HUES48 (cell line): ENCODE measurements around the gene PPM1N.

Source experiments
- H3K27ac ChIP-seq: one replicate; pipeline ENCODE4 v1.7.0; 2013; ENCODE audit warnings: low read depth, low read length, inconsistent platforms
- H3K27me3 ChIP-seq: 2 replicates; pipeline ENCODE4 v1.6.1; 2013; ENCODE audit warnings: mild to moderate bottlenecking, low read length; ENCODE audit not compliant: control insufficient read depth, insufficient read depth
- H3K36me3 ChIP-seq: 2 replicates; pipeline ENCODE4 v1.6.1; 2013; ENCODE audit warnings: low read length; ENCODE audit not compliant: control insufficient read depth, insufficient read depth
- H3K4me1 ChIP-seq: 2 replicates; pipeline ENCODE4 v1.6.1; 2013; ENCODE audit warnings: mild to moderate bottlenecking, low read length; ENCODE audit not compliant: control insufficient read depth, insufficient read depth
- H3K4me3 ChIP-seq: 2 replicates; pipeline ENCODE4 v1.5.1; 2013; ENCODE audit warnings: mild to moderate bottlenecking, low read depth, low read length
- H3K9ac ChIP-seq: 2 replicates; pipeline ENCODE4 v1.6.1; 2013; ENCODE audit warnings: mild to moderate bottlenecking, low read depth, low read length, moderate library complexity
- H3K9me3 ChIP-seq: 2 replicates; pipeline ENCODE4 v1.6.1; 2013; ENCODE audit warnings: low read length; ENCODE audit not compliant: control insufficient read depth, insufficient read depth

Gene PPM1N

GRCh38 chr19:45524575-45525129, 26.4 kb downstream of the PPM1N start:
- Histone ChIP-seq H3K4me1 (peaks cover 13% of the 10 kb centered on the region), H3K36me3 (peaks cover 63% of the 10 kb centered on the region), H3K27ac (no peak overlapping the region)

GRCh38 chr19:45526143-45526542, 27.9 kb downstream of the PPM1N start:
- peaks cover 50% of the 10 kb centered on the region for H3K36me3 ChIP-seq
- no peak overlapping the region for H3K4me3 ChIP-seq
- no peak overlapping the region for H3K9ac ChIP-seq
- H3K27ac ChIP-seq = no peak overlapping the region
- no peaks in the 10 kb centered on the region for H3K9me3 ChIP-seq
- peaks cover 10% of the 10 kb centered on the region; the same call in 1 of the 2 replicates for H3K27me3 ChIP-seq
- H3K4me1 ChIP-seq = peaks cover 13% of the 10 kb centered on the region

More at GRCh38 chr19:45524575-45525129, 26.4 kb downstream of the PPM1N start:
- H3K9ac ChIP-seq = no peak overlapping the region
- H3K4me3 ChIP-seq = no peak overlapping the region
- peaks cover 2% of the 10 kb centered on the region; the same call in 1 of the 2 replicates for H3K27me3 ChIP-seq
- no peaks in the 10 kb centered on the region for H3K9me3 ChIP-seq

- H3K27ac ChIP-seq = no peak overlapping the region
These were observed 28.7 kb downstream of the PPM1N start for GRCh38 chr19:45526971-45527370.

GRCh38 chr19:45527731-45528130, 29.5 kb downstream of the PPM1N start:
- Histone ChIP-seq H3K27me3 (peaks cover 10% of the 10 kb centered on the region; the same call in 1 of the 2 replicates), H3K4me1 (peaks cover 13% of the 10 kb centered on the region), H3K9me3 (0 out of 2 replicates have a peak, but pooled peaks cover 3% of the 10 kb centered on the region), H3K36me3 (peaks cover 41% of the 10 kb centered on the region), H3K9ac (no peak overlapping the region), H3K27ac (peak overlapping the region; percentile 75), H3K4me3 (peak overlapping the region; percentile 80)

More at GRCh38 chr19:45526971-45527370, 28.7 kb downstream of the PPM1N start:
- no peaks in the 10 kb centered on the region for H3K9me3 ChIP-seq
- peaks cover 10% of the 10 kb centered on the region; the same call in 1 of the 2 replicates for H3K27me3 ChIP-seq
- H3K36me3 ChIP-seq = peaks cover 44% of the 10 kb centered on the region
- H3K9ac ChIP-seq = no peak overlapping the region
- no peak overlapping the region for H3K4me3 ChIP-seq
- peaks cover 13% of the 10 kb centered on the region for H3K4me1 ChIP-seq

GRCh38 chr19:45528149-45528743, 30.0 kb downstream of the PPM1N start:
- peaks cover 13% of the 10 kb centered on the region for H3K4me1 ChIP-seq
- no peak overlapping the region for H3K9ac ChIP-seq
- H3K36me3 ChIP-seq = peaks cover 38% of the 10 kb centered on the region
- 0 out of 2 replicates have a peak, but pooled peaks cover 3% of the 10 kb centered on the region for H3K9me3 ChIP-seq
- peak overlapping the region; percentile 75 for H3K27ac ChIP-seq
- H3K27me3 ChIP-seq = peaks cover 10% of the 10 kb centered on the region; the same call in 1 of the 2 replicates
- H3K4me3 ChIP-seq = peak overlapping the region; percentile 80

- Histone ChIP-seq H3K4me1 (peaks cover 13% of the 10 kb centered on the region), H3K27ac (peak overlapping the region; percentile 75), H3K36me3 (peaks cover 36% of the 10 kb centered on the region), H3K27me3 (peaks cover 10% of the 10 kb centered on the region; the same call in 1 of the 2 replicates), H3K9me3 (0 out of 2 replicates have a peak, but pooled peaks cover 3% of the 10 kb centered on the region), H3K4me3 (peak overlapping the region; percentile 80), H3K9ac (no peak overlapping the region)
These were observed 30.6 kb downstream of the PPM1N start for GRCh38 chr19:45528744-45529419.

GRCh38 chr19:45529420-45529785, 31.2 kb downstream of the PPM1N start:
- Histone ChIP-seq H3K4me3 (peak overlapping the region; percentile 80), H3K27ac (peak overlapping the region; percentile 20), H3K9me3 (0 out of 2 replicates have a peak, but pooled peaks cover 3% of the 10 kb centered on the region), H3K27me3 (peaks cover 10% of the 10 kb centered on the region; the same call in 1 of the 2 replicates), H3K4me1 (peaks cover 13% of the 10 kb centered on the region), H3K9ac (no peak overlapping the region), H3K36me3 (peaks cover 31% of the 10 kb centered on the region)

- peaks cover 13% of the 10 kb centered on the region for H3K4me1 ChIP-seq
- no peak overlapping the region for H3K27ac ChIP-seq
- H3K36me3 ChIP-seq = peaks cover 12% of the 10 kb centered on the region
- H3K9ac ChIP-seq = no peak overlapping the region
- H3K27me3 ChIP-seq = peaks cover 10% of the 10 kb centered on the region; the same call in 1 of the 2 replicates
- no peak overlapping the region for H3K4me3 ChIP-seq
- H3K9me3 ChIP-seq = 0 out of 2 replicates have a peak, but pooled peaks cover 3% of the 10 kb centered on the region
These were observed 33.1 kb downstream of the PPM1N start for GRCh38 chr19:45531349-45531748.

- Histone ChIP-seq H3K4me1 (no peaks in the 10 kb centered on the region), H3K36me3 (no peaks in the 10 kb centered on the region), H3K4me3 (no peak overlapping the region), H3K9me3 (no peaks in the 10 kb centered on the region), H3K27ac (no peak overlapping the region), H3K9ac (no peak overlapping the region), H3K27me3 (no peaks in the 10 kb centered on the region)
These were observed 41.2 kb downstream of the PPM1N start for GRCh38 chr19:45539459-45539858.

GRCh38 chr19:45542234-45542668, 44.0 kb downstream of the PPM1N start:
- no peak overlapping the region for H3K4me3 ChIP-seq

More at GRCh38 chr19:45542234-45542668, 44.0 kb downstream of the PPM1N start:
- H3K9me3 ChIP-seq = no peaks in the 10 kb centered on the region
- no peaks in the 10 kb centered on the region for H3K4me1 ChIP-seq
- no peak overlapping the region for H3K27ac ChIP-seq
- no peaks in the 10 kb centered on the region for H3K36me3 ChIP-seq
- no peak overlapping the region for H3K9ac ChIP-seq
- no peaks in the 10 kb centered on the region for H3K27me3 ChIP-seq
